Stimulated activated CD4-positive, alpha-beta T cell treated with anti-CD3 and anti-CD28 coated beads, TNF-alpha, amount 100 ng/mL, for 4 hours (primary cell): Measurements from ENCODE around the gene HMOX2.

Source experiments
- DNase-seq, 3 experiments: peaks; one replicate each; pipeline ENCODE4 v3.0.0-alpha.2; 2020; ENCODE audit warnings: low read depth in 3 of 3

The HMOX2 gene

DNA sequence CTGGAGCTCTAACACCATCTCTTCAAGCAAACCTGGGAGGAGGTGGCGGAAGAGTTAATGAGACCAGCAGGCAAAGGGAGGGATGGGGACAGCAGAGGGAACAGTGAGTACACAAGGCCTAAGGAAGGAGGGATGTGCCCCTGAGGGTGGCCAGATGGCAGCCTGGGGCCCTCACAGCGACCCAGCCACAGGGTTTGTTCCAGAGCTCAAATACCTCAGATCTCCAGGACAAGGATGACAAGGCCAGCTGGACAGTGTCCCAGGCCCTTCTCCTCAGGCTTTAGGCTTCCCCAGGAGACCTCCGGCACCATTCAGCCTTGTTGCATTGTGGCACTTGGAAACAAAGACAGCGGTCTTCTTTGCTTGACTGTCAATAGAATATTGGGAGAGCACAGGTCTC, 47.5 kb downstream of the HMOX2 start:
- DNase-seq = no peak

DNA sequence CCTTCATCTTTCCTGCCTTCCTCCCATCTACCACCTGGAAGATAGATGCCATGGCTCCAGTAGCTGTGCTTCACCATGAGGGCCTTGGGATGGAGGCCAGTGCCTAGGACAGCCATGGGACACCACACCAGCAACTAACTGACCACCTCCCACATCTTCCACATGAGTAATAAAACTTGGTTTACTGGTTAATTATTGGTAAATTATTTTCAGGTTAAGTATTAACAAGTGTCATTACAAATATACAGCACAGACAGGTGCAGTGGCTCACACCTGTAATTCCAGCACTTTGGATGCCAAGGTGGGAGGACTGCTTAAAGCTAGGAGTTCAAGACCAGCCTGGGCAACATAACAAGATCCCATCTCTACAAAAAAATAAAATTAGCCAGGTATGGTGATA, 48.4 kb downstream of the HMOX2 start:
- DNase-seq = no peak

DNA sequence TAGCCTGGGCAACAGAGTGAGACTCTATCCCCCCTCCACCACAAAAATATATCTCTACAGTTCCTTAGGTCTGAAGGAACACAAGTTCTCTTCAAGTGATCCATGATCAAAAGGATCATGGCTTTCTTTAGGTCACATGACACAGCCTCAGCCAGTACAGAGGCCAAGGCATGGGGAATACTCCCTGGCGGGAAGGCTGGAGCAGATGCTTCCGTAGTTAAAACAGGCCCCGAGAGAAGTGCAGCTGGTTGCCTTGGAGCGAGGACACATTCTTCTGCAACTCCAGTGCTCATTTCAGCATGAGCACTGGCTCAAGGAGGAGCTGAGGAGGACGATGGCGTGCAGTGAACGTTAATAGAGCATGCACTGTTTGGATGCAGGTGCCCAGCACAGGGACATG, 48.9 kb downstream of the HMOX2 start:
- no peak for DNase-seq

DNA sequence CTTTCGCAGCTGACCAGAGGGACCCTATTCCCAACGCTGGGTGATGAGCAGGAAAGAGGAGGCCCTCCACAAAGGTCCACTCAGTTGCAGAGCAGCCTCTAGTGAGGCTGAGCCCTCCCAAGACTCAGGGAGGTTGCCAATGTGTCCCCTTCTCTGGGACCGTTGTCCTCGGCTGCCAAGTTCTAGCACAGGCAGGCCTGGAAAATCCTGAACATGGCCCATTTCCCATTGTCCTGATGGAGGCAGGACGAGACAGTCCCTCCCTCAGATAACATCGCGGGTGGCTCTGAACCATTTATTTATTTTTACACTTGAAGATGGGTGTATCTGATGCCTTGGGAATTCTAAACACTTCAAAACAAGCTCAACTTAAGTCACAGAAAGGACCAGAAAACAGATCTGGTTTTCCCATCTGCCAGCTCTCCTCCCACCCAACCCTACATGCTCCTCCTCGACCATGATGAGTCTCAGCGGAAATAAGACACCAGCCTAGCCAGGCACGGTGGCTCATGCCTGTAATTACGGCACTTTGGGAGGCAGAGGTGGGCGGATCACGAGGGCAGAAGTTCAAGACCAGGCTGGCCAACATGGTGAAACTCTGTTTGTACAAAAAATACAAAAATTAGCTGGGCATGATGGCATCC, 49.6 kb downstream of the HMOX2 start:
- DNase-seq = no peak

DNA sequence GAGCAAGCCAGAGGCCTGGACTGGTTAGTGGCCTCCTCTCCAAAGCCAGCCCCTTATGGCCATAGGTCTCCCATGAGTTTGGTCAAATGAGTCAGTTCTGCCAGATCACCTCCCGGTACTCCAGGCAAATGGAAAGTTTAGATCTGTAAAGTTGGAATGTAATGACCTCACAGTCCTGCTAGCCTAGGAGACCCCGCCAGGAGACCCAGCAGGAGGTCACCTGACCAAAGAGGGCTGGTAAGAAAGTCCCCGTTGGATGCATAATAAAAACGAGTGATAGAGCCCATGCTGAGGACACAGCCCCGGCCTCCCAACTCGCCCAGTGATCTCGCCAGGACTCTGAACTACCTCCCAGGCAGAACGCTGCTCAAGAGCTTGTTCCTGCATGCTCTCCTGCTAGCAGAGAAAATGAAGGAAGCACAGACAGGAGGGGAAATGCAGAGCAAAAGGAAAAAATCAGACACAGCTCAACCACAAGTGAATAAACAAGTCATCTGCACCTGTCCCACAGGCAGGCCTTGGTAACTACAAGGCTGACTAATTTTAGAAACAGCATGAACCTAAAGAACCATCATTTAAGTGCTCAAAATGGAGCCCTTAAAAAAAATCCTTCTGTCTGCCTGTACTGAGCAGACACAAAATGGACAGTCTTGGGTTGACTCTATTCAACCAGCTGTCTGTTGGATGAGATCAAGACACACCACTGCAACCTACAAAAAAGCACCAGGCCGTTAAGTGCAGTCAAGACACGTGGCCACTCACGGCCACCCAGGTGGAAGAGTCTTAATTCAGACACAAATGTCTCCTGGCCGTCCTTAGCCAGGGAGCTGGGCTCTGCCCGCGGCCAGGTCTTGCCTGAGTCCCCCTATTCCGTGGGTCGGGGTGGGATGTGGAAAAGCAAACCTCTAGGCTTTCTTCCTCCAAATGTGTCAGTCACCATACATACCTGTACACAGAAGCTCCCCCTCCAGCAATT, 53.2 kb downstream of the HMOX2 start:
- no peak for DNase-seq

DNA sequence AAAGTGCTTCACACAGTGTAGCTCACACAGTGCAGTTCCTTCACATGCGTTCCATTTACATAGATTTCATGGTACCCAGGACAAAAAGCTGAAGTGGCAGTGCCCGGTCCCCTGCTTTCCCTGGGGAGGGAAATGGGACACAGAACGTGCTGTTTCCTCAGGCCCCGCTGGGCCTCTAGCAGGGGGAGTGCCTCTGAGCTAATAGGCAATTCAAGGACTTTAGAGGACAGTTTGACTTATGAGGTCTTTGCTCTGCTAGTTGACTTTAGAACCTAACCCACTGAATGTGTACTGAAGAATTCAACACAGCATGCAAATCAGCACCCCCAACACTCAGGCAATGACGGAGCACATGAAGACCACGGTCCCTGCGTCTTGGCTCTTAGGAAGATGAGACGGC, 55.6 kb downstream of the HMOX2 start:
- DNase-seq = no peak

DNA sequence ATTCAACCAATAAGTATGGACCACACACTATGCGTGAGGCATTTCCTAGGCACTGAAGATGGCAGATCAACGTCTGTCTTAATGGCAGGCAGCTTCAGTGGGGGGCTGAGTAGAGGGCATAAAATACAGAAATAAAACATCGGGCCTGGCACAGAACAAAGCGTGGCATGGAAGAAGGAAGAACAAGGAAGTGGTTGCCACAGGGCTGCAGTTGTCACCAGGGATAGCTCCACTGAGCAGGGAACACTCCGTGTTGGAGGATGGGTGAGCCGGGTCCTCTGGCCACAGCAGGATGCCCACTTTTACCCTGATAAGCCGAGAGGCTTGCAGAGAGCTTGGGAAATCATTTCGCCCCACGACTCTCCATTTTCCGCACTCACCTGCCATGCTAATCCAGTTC, 56.0 kb downstream of the HMOX2 start:
- no peak for DNase-seq

DNA sequence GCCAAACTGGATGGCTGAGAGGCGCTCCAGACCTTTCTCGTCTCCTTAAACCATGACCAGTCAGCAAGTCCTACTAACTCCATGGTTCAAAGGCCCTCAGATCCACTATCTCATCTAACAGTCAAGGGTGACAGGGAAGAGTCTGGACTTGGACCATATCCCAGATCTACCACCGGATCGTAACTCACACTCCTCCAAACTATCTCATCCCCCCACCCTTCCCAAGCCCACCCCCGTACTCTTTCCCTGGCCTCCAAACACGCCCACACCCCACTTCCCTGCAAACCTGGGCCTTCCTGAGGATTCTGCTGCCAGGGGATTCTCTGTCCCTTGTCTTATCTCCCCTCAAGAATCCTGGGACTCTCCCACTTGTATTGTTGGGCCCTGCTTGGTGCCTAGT, 57.3 kb downstream of the HMOX2 start:
- DNase-seq = no peak

DNA sequence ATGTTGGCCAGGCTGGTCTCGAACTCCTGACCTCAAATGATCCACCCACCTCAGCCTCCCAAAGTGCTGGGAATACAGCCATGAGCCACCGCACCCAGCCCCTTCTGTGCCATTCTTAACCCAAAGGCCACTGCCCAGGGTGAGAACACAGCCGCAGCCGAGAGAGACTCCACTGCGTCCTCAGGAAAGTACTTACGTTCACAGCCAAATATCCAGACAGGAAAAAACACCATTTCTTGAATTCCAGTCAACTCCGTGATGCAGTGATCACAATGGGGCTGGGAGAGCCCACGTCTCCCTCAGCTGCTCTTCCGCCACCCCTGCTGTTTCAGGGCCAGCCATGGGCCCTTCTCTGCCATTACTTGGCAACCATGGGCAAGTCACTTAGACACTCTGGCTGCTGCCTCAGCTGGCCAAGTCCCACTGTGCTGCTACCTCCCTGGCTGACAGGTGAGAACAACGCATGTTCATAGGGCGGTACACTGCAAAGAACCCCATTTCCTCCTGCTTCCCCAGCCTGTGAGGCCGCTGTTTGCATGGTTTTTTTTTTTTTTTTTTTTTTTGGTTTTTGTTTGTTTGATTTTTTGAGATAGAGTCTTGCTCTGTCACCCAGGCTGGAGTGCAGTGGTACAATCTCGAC, 58.1 kb downstream of the HMOX2 start:
- DNase-seq = no peak

DNA sequence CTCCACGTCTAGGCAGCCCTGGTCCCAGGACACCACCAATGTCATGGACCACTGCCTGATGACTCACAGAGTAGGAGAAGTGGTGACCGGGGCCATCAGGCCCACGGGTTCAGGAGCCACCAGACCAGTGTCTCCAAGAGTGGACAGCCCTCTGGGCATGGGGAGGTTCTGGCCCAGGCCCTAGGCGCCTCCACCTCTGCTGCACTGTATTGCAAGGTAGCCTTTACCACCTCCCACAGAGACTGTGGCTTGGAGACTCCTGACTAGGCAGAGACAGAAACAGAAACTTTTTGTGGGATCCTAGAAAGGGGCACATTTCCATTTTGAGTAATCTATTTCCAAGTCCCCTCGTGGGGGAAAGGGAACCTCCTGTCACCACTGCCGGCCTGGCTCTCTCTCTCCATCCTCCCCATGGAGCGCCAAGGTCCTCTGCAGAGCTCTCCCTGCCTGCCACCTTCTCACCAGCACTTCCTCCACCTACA, 59.5 kb downstream of the HMOX2 start:
- DNase-seq = no peak

DNA sequence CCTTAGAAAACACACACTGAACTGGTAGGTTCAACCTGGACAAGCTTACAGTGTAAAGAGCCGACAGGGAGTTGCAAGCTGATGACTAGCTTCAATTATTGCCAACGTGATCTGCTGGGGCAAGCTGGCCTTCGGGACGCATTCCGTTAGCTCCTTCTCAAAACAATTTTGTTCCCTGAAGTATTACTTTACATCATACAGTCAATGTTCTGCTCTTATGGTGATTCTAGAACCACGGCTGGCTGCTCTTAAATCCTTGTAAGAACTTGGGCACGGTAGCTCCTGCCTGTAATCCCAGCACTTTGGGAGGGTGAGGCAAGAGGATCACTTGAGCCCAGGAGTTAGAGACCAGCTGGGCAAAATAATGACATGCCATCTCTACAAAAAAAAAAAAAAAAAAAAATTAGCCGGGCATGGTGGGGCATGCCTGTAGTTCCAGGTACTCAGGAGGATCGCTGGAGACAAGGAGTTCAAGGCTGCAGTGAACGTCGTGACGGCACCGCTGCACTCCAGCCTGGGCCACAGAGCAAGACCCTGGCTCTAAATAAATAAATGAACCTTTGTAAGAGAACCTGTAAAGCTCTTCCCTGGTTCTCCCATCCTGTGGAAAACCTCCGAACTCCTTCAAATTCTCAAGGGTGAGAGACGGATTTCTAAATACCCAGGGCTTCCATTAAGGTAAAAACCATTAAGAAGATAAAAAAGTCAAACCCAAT, 60.4 kb downstream of the HMOX2 start:
- no peak for DNase-seq

DNA sequence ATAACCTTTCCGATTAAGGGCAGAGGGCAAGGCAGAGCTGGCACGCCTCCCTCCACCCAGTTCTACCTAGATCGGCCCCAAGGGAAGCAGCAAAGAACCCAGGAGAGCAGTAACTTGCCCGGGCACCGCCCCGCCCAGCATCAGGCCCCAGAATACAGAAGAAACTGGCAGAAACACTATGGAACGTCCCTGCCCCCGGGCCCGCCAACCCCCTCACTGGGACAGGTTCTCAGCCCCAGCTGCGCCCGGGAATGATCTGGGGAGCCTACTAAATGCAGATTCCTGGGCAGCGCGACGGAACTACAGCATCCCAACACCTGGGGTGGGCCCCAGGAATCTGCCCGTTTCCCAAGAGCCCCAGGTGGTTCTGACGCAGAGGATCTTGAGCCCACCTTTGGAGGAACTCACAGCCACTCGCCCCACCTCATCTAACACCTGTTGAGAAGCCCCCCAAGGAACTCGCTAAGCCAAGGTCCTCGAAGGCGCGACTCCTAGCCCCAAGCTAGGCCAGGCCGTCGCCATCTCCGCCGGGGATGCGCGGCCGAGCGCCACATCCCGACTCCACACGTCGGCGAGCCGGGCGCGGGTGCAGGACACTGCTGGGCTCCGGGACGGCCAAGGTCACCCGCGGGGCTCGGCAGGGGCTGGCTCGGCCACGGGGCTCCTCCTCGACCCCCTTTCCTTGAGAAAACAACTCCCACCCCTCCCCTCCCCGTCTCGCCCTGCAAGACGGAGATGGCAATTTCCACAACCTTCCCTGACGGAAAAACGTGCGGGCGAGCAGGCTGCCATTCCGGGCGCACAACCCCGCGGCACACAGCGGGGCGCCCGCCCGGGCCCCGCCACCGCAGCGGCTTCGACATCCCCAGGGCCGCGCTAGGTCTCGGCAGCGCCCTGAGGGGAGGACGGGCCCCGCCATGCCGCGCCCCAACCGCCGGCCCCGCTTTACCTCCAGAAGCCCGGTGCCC, 61.5 kb downstream of the HMOX2 start:
- DNase-seq = no peak

DNA sequence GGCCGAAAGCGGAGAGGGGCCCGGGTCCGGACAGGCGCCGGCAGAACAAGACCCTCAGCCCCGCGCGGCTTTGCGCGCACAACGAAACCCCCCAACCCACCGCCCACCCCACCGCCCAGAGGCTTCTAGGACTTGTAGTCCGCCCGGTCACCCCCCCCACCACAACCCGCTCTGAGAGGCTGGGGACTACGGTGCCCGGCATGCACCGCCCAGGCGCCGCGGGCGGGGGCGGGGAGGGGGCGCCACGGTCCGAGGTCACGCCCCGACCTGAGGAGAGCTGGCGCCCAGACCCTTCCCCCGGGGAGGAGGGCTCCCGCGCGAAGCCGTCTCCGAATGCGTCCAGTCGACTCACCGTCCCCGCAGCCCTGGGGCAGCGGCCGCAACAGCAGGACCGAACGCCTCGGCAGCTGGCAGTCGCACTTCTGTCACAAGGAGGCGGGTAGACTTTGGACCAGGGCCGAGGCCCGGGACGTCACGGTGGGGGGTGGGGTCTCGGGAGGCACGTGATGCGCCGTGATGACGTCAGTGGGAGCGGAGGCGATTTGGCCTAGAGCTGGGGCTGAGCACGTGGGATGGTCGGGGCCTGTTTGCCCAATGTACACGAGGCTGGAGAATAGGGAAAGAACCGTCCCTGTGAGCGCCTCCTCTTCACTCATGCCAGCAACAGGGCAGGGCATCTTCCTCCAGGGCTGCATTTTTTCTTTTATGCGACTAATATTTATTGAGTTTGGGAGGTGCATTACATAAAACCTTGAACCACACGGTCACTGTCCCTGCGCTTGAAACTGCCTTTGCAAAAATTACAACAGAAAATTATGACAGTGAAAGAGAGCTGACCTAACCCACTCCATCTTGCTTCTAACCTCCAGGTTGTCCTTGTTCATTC, 62.4 kb downstream of the HMOX2 start, which contains the start of gene CDIP1:
TSS of gene CDIP1 (minus strand) at position 424 of the 886 bp plus-strand sequence. CDS start 24,643 bp downstream, outside the sequence.
- peak; percentile 93 to 96 (median 94) for DNase-seq

DNA sequence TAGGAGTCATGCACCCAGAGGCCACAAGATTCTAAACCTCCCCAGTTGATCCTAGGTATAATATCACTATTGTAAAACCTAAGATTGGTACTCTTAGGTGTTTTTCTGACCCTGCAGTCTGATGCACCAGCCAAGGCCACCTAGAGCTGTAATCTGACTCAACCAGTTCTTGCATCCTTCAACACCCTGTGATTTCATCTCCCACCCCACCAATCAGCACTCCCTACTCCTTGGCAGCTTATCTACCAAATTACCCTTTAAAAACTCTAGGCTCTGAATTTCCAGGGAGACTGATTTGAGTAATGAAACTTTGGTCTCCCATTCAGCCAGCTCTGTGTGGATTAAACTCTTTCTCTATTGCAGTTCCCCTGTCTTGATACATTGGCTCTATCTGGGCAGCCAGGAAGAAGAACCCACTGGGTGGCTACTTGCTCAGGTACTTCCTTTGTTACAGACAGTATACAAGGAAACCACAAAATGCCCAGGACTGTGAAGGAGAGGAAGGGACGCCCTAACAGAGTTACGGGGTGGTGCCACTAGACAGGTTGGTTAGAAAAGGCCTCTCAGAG, 63.6 kb downstream of the HMOX2 start:
- DNase-seq = no peak

DNA sequence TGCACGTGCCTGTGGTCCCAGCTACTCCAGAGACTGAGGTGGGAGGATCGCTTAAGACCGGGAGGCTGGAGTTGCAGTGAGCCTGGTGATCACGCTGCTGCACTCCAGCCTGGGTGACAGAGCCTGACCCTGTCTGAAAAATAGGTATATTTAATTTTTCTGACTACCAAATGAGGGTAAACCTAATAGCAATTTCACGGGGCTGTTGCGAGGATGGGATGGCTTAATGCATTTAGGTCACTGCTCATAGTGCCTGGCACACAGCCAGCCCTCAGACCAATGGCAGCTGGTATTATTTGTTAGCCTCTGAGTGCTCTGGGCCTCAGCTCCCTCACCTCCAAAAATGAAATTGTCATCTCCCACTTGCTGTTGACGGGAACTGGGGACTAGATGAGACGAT, 68.3 kb downstream of the HMOX2 start:
- DNase-seq = no peak

DNA sequence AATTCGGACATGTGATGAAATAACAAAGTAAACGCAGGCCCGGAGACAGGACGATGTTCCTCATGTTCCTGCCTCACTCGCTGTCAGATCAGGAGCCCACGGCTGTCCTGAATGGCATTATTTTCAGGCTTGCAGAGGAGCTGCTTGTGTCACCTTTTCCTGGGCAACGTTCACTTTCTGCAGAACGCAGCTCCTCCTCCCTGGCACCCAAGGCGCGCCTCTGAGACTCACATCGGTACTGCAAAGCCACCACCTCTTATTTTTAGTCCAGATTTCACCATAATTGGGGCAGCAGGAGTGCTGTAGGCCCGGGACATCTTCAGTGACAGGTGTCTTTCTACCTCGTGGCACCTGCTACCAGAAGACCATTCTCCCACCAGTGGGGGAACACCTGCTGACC, 71.9 kb downstream of the HMOX2 start:
- DNase-seq = no peak

DNA sequence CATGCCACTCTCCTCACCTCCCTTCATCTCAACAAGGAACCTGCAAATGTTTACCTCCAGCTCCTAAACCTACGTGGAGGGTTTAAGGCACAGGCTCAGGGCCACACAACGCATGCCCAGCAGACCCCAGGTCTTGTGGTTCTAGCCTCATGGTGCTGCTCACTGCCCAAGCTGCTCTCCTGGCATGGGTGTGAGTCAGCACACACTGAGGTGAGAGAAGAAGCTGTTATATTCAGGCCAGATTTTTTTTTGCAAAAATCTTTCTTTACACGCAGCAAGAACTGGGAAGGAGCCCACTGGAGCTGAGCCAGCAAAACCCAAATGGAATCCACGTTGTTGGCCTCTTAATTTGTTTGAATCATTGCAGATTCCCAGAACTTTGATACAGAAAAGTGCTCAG, 74.4 kb downstream of the HMOX2 start:
- DNase-seq = no peak

DNA sequence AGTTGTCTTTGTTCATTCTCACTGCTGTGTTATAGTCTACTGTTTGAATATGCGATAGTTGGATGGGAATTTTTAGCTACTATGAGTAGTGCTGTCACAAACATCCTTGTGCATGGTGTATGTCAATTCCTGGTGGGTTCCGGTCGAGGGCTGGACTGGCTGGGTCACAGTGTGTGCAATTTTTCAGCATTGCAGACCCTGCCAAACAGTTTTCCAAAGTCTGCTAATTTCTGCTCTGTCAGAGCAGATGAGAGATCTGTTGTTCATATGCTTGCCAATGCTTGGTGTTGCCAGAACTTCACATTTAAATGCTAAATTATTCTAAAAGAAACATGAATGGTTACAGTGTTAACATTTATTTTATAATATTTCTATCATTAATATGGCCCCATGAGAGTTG, 76.3 kb downstream of the HMOX2 start:
- DNase-seq = no peak

DNA sequence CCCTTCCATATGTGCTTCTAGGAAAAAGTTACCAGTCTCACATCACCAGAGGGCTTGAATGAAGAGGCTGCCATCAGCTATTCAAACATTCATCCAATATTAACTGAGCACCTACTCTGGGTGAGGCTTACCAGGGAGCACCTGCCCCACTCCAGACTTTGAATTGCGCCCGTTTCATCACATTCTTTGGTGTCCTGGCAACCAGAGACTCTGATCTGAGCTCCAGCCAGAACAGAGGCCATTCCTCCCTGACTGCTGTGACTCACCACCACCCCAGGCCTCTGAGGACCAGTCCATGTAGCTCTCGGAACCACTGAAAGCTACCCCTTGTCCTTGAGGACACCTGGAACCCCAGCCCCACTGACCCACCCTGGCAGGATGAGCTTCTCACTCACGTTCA, 79.9 kb downstream of the HMOX2 start, which contains the start of gene C16orf96:
TSS of gene C16orf96 (plus strand) at position 229 of the 400 bp plus-strand sequence. CDS start at position 379, 150 bp downstream.
- no peak for DNase-seq
